ENCODE measurements around the gene NTN4. TPM values are rescaled to one million over a fixed set of nuclear protein-coding genes. Genes with fewer than 3 reads are reported as not detected.
A peak's percentile ranks its signal among the peaks of the same experiment; 100 is the strongest.

Gene NTN4
- total RNA-seq, 1 experiment from 2014 or later, result 0.17 TPM

- WGBS (ENCODE audit: extremely low coverage, insufficient read length, low lambda C conversion rate), result no CpG with 5 or more reads among the region's 13 CpGs
- H2AK5ac ChIP-seq (ENCODE audit: insufficient read length, low read length), result no peak overlapping the region
- Mint-ChIP-seq H3K4me1 (peaks cover 39 to 40% of the 10 kb centered on the region in 2 experiments), H3K9me3 (no peaks in the 10 kb centered on the region), H3K27me3 (ENCODE audit: low read depth) (no peaks in the 10 kb centered on the region), H3K27ac (peak overlapping the region; percentile 11 to 88 (median 78); a peak in 5 of 7 replicates), H3K4me3 (no peak overlapping the region), H3K36me3 (ENCODE audit: insufficient read depth in 1 of 3, low read depth in 3 of 3) (peaks cover 0 to 4% (median 3%) of the 10 kb centered on the region in 3 experiments; a peak in 2 of 7 replicates)
- no peak for TF ChIP-seq CTCF (conservative IDR thresholded peaks at IDR 0.05)
- no peaks in the 10 kb centered on the region for H3K9me3 ChIP-seq (ENCODE audit: control insufficient read depth, low read depth, low read length)
- no peak overlapping the region for H4K5ac ChIP-seq (ENCODE audit: insufficient read length, low read depth, low read length)
- H3K9ac ChIP-seq (ENCODE audit: extremely low read depth, insufficient read length, low read length), result no peak overlapping the region
- H3K27ac ChIP-seq (ENCODE audit: insufficient read length, low read depth, low read length), result peak overlapping the region; percentile 20
- H2BK5ac ChIP-seq (ENCODE audit: insufficient read length, low read length), result no peak overlapping the region
- H2BK20ac ChIP-seq (ENCODE audit: low read depth, low read length, poor library complexity, severe bottlenecking), result no peak overlapping the region
- no peak overlapping the region for H4K91ac ChIP-seq (ENCODE audit: insufficient read length, low read depth, low read length)
- H3K4me1 ChIP-seq (ENCODE audit: insufficient read depth, low read length), result no peaks in the 10 kb centered on the region; the same call in 1 of the 2 replicates
- no peaks in the 10 kb centered on the region for H3K23me2 ChIP-seq (ENCODE audit: insufficient read length, low read depth, low read length, poor library complexity, severe bottlenecking)
- H2BK12ac ChIP-seq (ENCODE audit: insufficient read length, low read depth, low read length), result no peak overlapping the region
- H4K20me1 ChIP-seq (ENCODE audit: control insufficient read depth, insufficient read depth, insufficient read length), result no peaks in the 10 kb centered on the region
- H2BK120ac ChIP-seq (ENCODE audit: low read depth, low read length, poor library complexity, severe bottlenecking), result no peak overlapping the region
- no peak overlapping the region for H3K56ac ChIP-seq (ENCODE audit: insufficient read length, low read depth, low read length)
- no peaks in the 10 kb centered on the region for H3K79me2 ChIP-seq (ENCODE audit: insufficient read depth, low read length)
- no peak overlapping the region for H4K8ac ChIP-seq (replicated peaks; ENCODE audit: insufficient read length, low read depth, low read length)
- no peak overlapping the region for H3K23ac ChIP-seq (ENCODE audit: insufficient read length, low read depth, low read length)
- no peak overlapping the region for H3K18ac ChIP-seq (ENCODE audit: insufficient read length, low read depth, low read length)
- H3K14ac ChIP-seq (ENCODE audit: insufficient read depth, low read length), result no peak overlapping the region
- H3T11ph ChIP-seq (ENCODE audit: low read length), result no peak overlapping the region
- no peak overlapping the region for H3K4ac ChIP-seq (ENCODE audit: low read depth, low read length)
- H3K79me1 ChIP-seq (ENCODE audit: insufficient read depth, low read depth, low read length, poor library complexity, severe bottlenecking), result no peaks in the 10 kb centered on the region
- no peak overlapping the region for H2BK15ac ChIP-seq (ENCODE audit: low read depth, low read length)
- H3K27me3 ChIP-seq (ENCODE audit: insufficient read depth, low read length), result no peaks in the 10 kb centered on the region
- peak; percentile 78 for DNase-seq
- H3K4me2 ChIP-seq (ENCODE audit: insufficient read depth, insufficient read length, low read length), result peak overlapping the region; percentile 10
- no peak overlapping the region for H2AFZ ChIP-seq (ENCODE audit: low read length)
Measured at GRCh38 chr12:95608252-95609033, 182.1 kb downstream of the NTN4 start.

Other genes with a start within 250 kb of the NTN4 start
- 181 and 185 TPM in 2 replicates for gene USP44, start 239.3 kb downstream of the NTN4 start, total RNA-seq (2021)
- 70.3 and 77.1 TPM in 2 replicates for gene SNRPF, start 68.2 kb upstream of the NTN4 start, total RNA-seq (2021)
- gene CCDC38, start 151.8 kb upstream of the NTN4 start, total RNA-seq (2021), result not detected in 2 replicates
- 0.29 and 0.42 TPM in 2 replicates for gene AMDHD1, start 152.6 kb upstream of the NTN4 start, total RNA-seq (2021)
- 0.11 and 0.35 TPM in 2 replicates for gene HAL, start 205.6 kb upstream of the NTN4 start, total RNA-seq (2021)
- 141 and 144 TPM in 2 replicates for gene LTA4H, start 244.8 kb upstream of the NTN4 start, total RNA-seq (2021)